K562 (cell line): ENCODE measurements around the gene INPP4B. TPM values are rescaled to one million over a fixed set of nuclear protein-coding genes. Genes with fewer than 3 reads are reported as not detected.

Experiments used
- ATAC-seq: fragments of 200-7000 bp; cut with Tn5 transposase; 3 replicates; pipeline ENCODE4 v1.9.1; 2020; ENCODE audit warnings: moderate library complexity
- BruUV-seq: library from RNA; stranded (reverse); fragments of 400-500 nt; replicated peaks from 2 replicates; lab custom pipeline; 2021; lab: Mats Ljungman, UMichigan
- CTCF ChIA-PET: fragments of 300-600 bp; formaldehyde crosslinking; extraction: SDS; loops from one replicate; lab custom pipeline; 2021; ENCODE audit warnings: low intra/inter-chr PET ratio; lab: Yijun Ruan, JAX
- POLR2A ChIA-PET: fragments of 300-600, 350-650 bp; sonication (Branson Sonifier 250); formaldehyde crosslinking; extraction: SDS; loops from one replicate; lab custom pipeline; 2021; ENCODE audit warnings: antibody characterized with exemption, inconsistent platforms; lab: Yijun Ruan, JAX
- DNase-seq, 4 experiments: peaks; one replicate each; pipeline versions ENCODE4 v3.0.0 to v3.0.0-alpha.2; 2011 to 2018; ENCODE audit warnings: low spot score in 3 of 4, mixed read lengths in 3 of 4; ENCODE audit errors: extremely low read depth in 1 of 4
- FAIRE-seq: peaks from 2 replicates; lab custom pipeline; 2011; peaks lifted over from hg19 to GRCh38; lab: Jason Lieb, UNC
- H2AFZ ChIP-seq: 2 replicates; pipeline ENCODE4 v1.6.0; 2011; ENCODE audit warnings: low read depth, low read length, control low read depth, inconsistent platforms
- H3K27ac ChIP-seq: fragments of 200-600 bp; 3 replicates; pipeline ENCODE4 v1.8.0; 2011; ENCODE audit warnings: low read depth, mild to moderate bottlenecking, control low read depth, inconsistent platforms, low read length, moderate library complexity, mixed read lengths; ENCODE audit errors: extremely low read depth
- H3K27me3 ChIP-seq, 2 experiments: fragments of 300-600 bp in 1 of 2; 2 replicates in 1 of 2; 3 replicates in 1 of 2; pipeline versions ENCODE4 v1.6.0 to v1.8.0; 2011; ENCODE audit warnings: inconsistent platforms in 2 of 2, low read length in 2 of 2, mild to moderate bottlenecking in 1 of 2, mixed read lengths in 1 of 2, moderate library complexity in 1 of 2; ENCODE audit not compliant: control insufficient read depth in 2 of 2, insufficient read depth in 2 of 2
- H3K36me3 ChIP-seq: fragments of 300-600 bp; 3 replicates; pipeline ENCODE4 v1.8.0; 2011; ENCODE audit warnings: mild to moderate bottlenecking, low read length, inconsistent platforms; ENCODE audit not compliant: control insufficient read depth, insufficient read depth
- H3K4me1 ChIP-seq, 2 experiments: fragments of 200-600 bp in 1 of 2; replicated peaks in 1 of 2; 2 replicates in 1 of 2; 3 replicates in 1 of 2; pipeline versions ENCODE4 v1.5.1 to v1.8.0; 2011; ENCODE audit warnings: inconsistent platforms in 2 of 2, low read length in 2 of 2, mild to moderate bottlenecking in 1 of 2, mixed read lengths in 1 of 2, moderate library complexity in 1 of 2; ENCODE audit not compliant: control insufficient read depth in 2 of 2, insufficient read depth in 2 of 2
- H3K4me2 ChIP-seq: 2 replicates; pipeline ENCODE4 v1.6.1; 2011; ENCODE audit warnings: low read length, control low read depth, inconsistent platforms, mixed read lengths; ENCODE audit not compliant: insufficient read depth
- H3K4me3 ChIP-seq: fragments of 200-600 bp; sonication (generic), shearing (Covaris generic); 2 replicates; pipeline ENCODE4 v1.5.1; 2016; ENCODE audit warnings: control low read depth, inconsistent platforms
- H3K79me2 ChIP-seq: fragments of 200-600 bp; 3 replicates; pipeline ENCODE4 v1.8.0; 2011; ENCODE audit warnings: low read length, inconsistent platforms; ENCODE audit not compliant: control insufficient read depth, insufficient read depth
- H3K9ac ChIP-seq, 2 experiments: 2 replicates each; pipeline versions ENCODE4 v1.6.0 to v1.6.1; 2011; ENCODE audit warnings: low read depth in 2 of 2, low read length in 2 of 2, control low read depth in 1 of 2, inconsistent platforms in 1 of 2, mild to moderate bottlenecking in 1 of 2, mixed read lengths in 1 of 2; ENCODE audit not compliant: insufficient read depth in 1 of 2
- H3K9me1 ChIP-seq: one replicate; pipeline ENCODE4 v1.6.0; 2011; ENCODE audit warnings: inconsistent platforms, mild to moderate bottlenecking, low read length, moderate library complexity; ENCODE audit not compliant: control insufficient read depth, insufficient read depth
- H3K9me3 ChIP-seq: replicated peaks from 2 replicates; pipeline ENCODE4 v1.5.1; 2011; ENCODE audit warnings: low read depth, low read length, inconsistent platforms; ENCODE audit not compliant: control insufficient read depth, insufficient read depth
- H4K20me1 ChIP-seq: replicated peaks from 2 replicates; pipeline ENCODE4 v1.6.1; 2011; ENCODE audit warnings: low read length, inconsistent platforms, mixed read lengths; ENCODE audit not compliant: control insufficient read depth, insufficient read depth
- ARHGAP35 ChIP-seq: fragments of 450-650 bp; IDR thresholded peaks from 2 replicates; pipeline ENCODE4 v1.6.1; 2018; ENCODE audit not compliant: partially characterized antibody
- CCNT2 ChIP-seq: IDR thresholded peaks from 2 replicates; pipeline ENCODE4 v1.6.1; 2011; ENCODE audit warnings: borderline replicate concordance, low read depth, mild to moderate bottlenecking, moderate library complexity, mixed read lengths, low read length; ENCODE audit not compliant: insufficient read length; ENCODE audit errors: extremely low read depth
- COPS2 ChIP-seq: fragments of 450-650 bp; conservative IDR thresholded peaks from 2 replicates; pipeline ENCODE4 v1.6.1; 2016; ENCODE audit warnings: mild to moderate bottlenecking, moderate library complexity
- ETV5 ChIP-seq: sonication (generic); formaldehyde crosslinking; IDR thresholded peaks from 2 replicates; pipeline ENCODE4 v1.4.0; 2020; ENCODE audit warnings: low read depth, mild to moderate bottlenecking, missing genetic modification reagents
- FOXP1 ChIP-seq: sonication (generic); formaldehyde crosslinking; IDR thresholded peaks from 2 replicates; pipeline ENCODE4 v1.8.0; 2022; ENCODE audit warnings: mild to moderate bottlenecking, missing genetic modification reagents
- HMG20A ChIP-seq: fragments of 450-650 bp; formaldehyde crosslinking; conservative IDR thresholded peaks from 2 replicates; pipeline ENCODE4 v1.4.0; 2020; ENCODE audit warnings: mild to moderate bottlenecking, mixed read lengths
- MED1 ChIP-seq: sonication (generic); formaldehyde crosslinking; IDR thresholded peaks from 2 replicates; pipeline ENCODE4 v1.8.1; 2023; ENCODE audit warnings: missing genetic modification reagents, borderline replicate concordance
- POLR2A ChIP-seq: fragments of 450-650 bp; conservative IDR thresholded peaks from 2 replicates; pipeline ENCODE4 v1.6.1; 2016
- RAD51 ChIP-seq: fragments of 450-650 bp; IDR thresholded peaks from 2 replicates; pipeline ENCODE4 v1.7.1; 2016; ENCODE audit warnings: low read depth, mild to moderate bottlenecking, borderline replicate concordance
- YBX1 ChIP-seq: fragments of 450-650 bp; IDR thresholded peaks from 2 replicates; pipeline ENCODE4 v1.7.1; 2016; ENCODE audit warnings: mild to moderate bottlenecking
- ZNF143 ChIP-seq: sonication (generic); formaldehyde crosslinking; IDR thresholded peaks from 2 replicates; pipeline ENCODE4 v1.9.0; 2022; ENCODE audit warnings: mild to moderate bottlenecking, missing genetic modification reagents
- WGBS: fragments of 100-300 bp; shearing (Covaris generic); methylation state at CpG from one replicate; pipeline ENCODE4 v1.1.6; 2016; ENCODE audit warnings: low coverage, mixed read lengths; ENCODE audit not compliant: insufficient coverage; ENCODE audit errors: missing lambda C conversion rate; 5-methylcytosine and 5-hydroxymethylcytosine counted together
- in situ Hi-C: fragments of 300-500 bp; cut with MboI; formaldehyde crosslinking; loops from 4 replicates; pipeline ENCODE4 v1.15.0; 2018; ENCODE audit warnings: inconsistent platforms, mixed read lengths
- intact Hi-C: fragments of 100-400 bp; cut with micrococcal nuclease; formaldehyde crosslinking; loops from 2 replicates; pipeline ENCODE4 v1.14.2; 2022
- polyA plus RNA-seq, 8 experiments: library from polyadenylated mRNA; depleted of rRNA in 4 of 8; stranded (reverse) in 5 of 8; unstranded in 3 of 8; fragments of >200 nt; fragmentation: Nextera tagmentation in 2 of 8; fragmentation: Illumina TruSeq in 1 of 8; extraction: Ambion mirVana in 2 of 8; extraction: Trizol in 1 of 8; gene quantifications; 2 replicates each; pipeline versions ENCODE4 v1.2.1 to v1.2.3, GENCODE V29; 2011 to 2014; ENCODE audit warnings: inconsistent platforms in 1 of 8, missing spikeins in 1 of 8
- total RNA-seq, 7 experiments: library from RNA; depleted of rRNA in 6 of 7; stranded (reverse); fragments of >200 nt in 6 of 7; fragmentation: Illumina TruSeq in 2 of 7; extraction: Trizol in 2 of 7; gene quantifications; 2 replicates each; pipeline versions ENCODE4 v1.2.1 to v1.2.3, GENCODE V29; 2011 to 2021; ENCODE audit warnings: low replicate concordance in 1 of 7
- TF ChIP-seq, protein P1 (sequence below), 2 experiments: IDR thresholded peaks in 1 of 2; conservative IDR thresholded peaks in 1 of 2; 2 replicates each; pipeline ENCODE4 v1.6.1; 2016; ENCODE audit warnings: low read depth in 2 of 2, mild to moderate bottlenecking in 1 of 2, missing compliant biosample characterization in 1 of 2, missing genetic modification characterization in 1 of 2, moderate library complexity in 1 of 2
- TF ChIP-seq, protein P2 (sequence below): sonication (generic); formaldehyde crosslinking; IDR thresholded peaks from 2 replicates; pipeline ENCODE4 v1.8.0; 2022; ENCODE audit warnings: mild to moderate bottlenecking, missing genetic modification reagents
- TF ChIP-seq, protein P3 (sequence below): fragments of 450-650 bp; formaldehyde crosslinking; IDR thresholded peaks from 2 replicates; pipeline ENCODE4 v1.4.0; 2020; ENCODE audit warnings: mild to moderate bottlenecking

INPP4B gene
- total and polyA plus RNA-seq, 9 of the 15 experiments (the other 6 are each of a cell fraction or from before 2014, with no cell fraction given), result 0.04 to 0.11 TPM; not detected in 7

DNA sequence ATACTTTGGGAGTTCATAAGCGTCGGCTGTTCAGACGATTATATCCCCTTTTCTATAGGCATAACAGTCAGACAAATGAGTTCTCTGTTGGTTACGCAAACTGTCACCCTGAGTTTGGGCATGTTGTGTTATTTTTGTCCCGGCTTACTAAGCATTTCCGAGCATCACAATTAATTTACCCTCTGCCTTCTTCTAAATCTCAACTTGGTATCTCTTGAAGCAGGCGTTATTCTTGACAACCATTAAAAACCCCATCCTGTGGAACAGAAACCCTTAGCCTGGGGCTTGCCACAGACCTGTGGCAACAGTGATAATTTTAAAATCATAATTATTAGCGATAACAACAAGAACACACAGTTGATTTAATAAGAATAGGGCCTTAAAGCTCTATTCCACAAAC, 558.7 kb downstream of the INPP4B start:
- no peaks in the 10 kb centered on the region for H3K36me3 ChIP-seq
- no peak overlapping the region for H3K4me3 ChIP-seq
- no peaks in the 10 kb centered on the region for H3K27me3 ChIP-seq
- H2AFZ ChIP-seq, result no peak overlapping the region
- no peaks in the 10 kb centered on the region for H3K9me1 ChIP-seq
- no peak overlapping the region for H3K27ac ChIP-seq
- H3K79me2 ChIP-seq, result no peaks in the 10 kb centered on the region
- ATAC-seq (no peak), DNase-seq (no peak), FAIRE-seq (no peak)
- H3K9me3 ChIP-seq, result no peaks in the 10 kb centered on the region
- in situ Hi-C loops (no loop called here), intact Hi-C loops (no loop called here)
- no peak overlapping the region for H3K9ac ChIP-seq
- H3K4me1 ChIP-seq, result no peaks in the 10 kb centered on the region
- TF ChIP-seq, protein P1, sequence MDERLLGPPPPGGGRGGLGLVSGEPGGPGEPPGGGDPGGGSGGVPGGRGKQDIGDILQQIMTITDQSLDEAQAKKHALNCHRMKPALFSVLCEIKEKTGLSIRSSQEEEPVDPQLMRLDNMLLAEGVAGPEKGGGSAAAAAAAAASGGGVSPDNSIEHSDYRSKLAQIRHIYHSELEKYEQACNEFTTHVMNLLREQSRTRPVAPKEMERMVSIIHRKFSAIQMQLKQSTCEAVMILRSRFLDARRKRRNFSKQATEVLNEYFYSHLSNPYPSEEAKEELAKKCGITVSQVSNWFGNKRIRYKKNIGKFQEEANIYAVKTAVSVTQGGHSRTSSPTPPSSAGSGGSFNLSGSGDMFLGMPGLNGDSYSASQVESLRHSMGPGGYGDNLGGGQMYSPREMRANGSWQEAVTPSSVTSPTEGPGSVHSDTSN (CRISPR knock-in tag; IDR thresholded peaks at IDR 0.05; ENCODE audit: low read depth), result no peak
- TF ChIP-seq, protein P1 (tag; conservative IDR thresholded peaks at IDR 0.05; ENCODE audit: low read depth), result no peak
- TF ChIP-seq, protein P2, sequence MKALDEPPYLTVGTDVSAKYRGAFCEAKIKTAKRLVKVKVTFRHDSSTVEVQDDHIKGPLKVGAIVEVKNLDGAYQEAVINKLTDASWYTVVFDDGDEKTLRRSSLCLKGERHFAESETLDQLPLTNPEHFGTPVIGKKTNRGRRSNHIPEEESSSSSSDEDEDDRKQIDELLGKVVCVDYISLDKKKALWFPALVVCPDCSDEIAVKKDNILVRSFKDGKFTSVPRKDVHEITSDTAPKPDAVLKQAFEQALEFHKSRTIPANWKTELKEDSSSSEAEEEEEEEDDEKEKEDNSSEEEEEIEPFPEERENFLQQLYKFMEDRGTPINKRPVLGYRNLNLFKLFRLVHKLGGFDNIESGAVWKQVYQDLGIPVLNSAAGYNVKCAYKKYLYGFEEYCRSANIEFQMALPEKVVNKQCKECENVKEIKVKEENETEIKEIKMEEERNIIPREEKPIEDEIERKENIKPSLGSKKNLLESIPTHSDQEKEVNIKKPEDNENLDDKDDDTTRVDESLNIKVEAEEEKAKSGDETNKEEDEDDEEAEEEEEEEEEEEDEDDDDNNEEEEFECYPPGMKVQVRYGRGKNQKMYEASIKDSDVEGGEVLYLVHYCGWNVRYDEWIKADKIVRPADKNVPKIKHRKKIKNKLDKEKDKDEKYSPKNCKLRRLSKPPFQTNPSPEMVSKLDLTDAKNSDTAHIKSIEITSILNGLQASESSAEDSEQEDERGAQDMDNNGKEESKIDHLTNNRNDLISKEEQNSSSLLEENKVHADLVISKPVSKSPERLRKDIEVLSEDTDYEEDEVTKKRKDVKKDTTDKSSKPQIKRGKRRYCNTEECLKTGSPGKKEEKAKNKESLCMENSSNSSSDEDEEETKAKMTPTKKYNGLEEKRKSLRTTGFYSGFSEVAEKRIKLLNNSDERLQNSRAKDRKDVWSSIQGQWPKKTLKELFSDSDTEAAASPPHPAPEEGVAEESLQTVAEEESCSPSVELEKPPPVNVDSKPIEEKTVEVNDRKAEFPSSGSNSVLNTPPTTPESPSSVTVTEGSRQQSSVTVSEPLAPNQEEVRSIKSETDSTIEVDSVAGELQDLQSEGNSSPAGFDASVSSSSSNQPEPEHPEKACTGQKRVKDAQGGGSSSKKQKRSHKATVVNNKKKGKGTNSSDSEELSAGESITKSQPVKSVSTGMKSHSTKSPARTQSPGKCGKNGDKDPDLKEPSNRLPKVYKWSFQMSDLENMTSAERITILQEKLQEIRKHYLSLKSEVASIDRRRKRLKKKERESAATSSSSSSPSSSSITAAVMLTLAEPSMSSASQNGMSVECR, result no peak
- TF ChIP-seq FOXP1, result no peak
- no peak for TF ChIP-seq RAD51
- no peak for TF ChIP-seq CCNT2
- TF ChIP-seq HMG20A (CRISPR knock-in tag), result no peak
- TF ChIP-seq MED1 (CRISPR knock-in tag), result no peak
- no peak for TF ChIP-seq COPS2
- no peak for TF ChIP-seq ZNF143 (CRISPR knock-in tag)
- no peak for TF ChIP-seq ARHGAP35
- TF ChIP-seq ETV5 (CRISPR knock-in tag), result no peak
- TF ChIP-seq, protein P3, sequence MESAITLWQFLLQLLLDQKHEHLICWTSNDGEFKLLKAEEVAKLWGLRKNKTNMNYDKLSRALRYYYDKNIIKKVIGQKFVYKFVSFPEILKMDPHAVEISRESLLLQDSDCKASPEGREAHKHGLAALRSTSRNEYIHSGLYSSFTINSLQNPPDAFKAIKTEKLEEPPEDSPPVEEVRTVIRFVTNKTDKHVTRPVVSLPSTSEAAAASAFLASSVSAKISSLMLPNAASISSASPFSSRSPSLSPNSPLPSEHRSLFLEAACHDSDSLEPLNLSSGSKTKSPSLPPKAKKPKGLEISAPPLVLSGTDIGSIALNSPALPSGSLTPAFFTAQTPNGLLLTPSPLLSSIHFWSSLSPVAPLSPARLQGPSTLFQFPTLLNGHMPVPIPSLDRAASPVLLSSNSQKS (CRISPR knock-in tag), result no peak
- no peak for TF ChIP-seq POLR2A
- no peak for TF ChIP-seq YBX1
- 2% methylated on average over 8 of the region's 8 CpGs for WGBS
- POLR2A ChIA-PET, result no interaction called here
- CTCF ChIA-PET, result no interaction called here
- H4K20me1 ChIP-seq, result no peaks in the 10 kb centered on the region
- no peak overlapping the region for H3K4me2 ChIP-seq
- no TSS peak for BruUV-seq
